Iris pigment epithelial cell (primary cell): ENCODE results near the gene GIMAP8.
A peak's percentile ranks its signal among the peaks of the same experiment; 100 is the strongest.

Source experiments
- DNase-seq: peaks from one replicate; pipeline ENCODE4 v3.0.0-alpha.2; 2011; ENCODE audit warnings: low read depth

GIMAP8 gene

DNA sequence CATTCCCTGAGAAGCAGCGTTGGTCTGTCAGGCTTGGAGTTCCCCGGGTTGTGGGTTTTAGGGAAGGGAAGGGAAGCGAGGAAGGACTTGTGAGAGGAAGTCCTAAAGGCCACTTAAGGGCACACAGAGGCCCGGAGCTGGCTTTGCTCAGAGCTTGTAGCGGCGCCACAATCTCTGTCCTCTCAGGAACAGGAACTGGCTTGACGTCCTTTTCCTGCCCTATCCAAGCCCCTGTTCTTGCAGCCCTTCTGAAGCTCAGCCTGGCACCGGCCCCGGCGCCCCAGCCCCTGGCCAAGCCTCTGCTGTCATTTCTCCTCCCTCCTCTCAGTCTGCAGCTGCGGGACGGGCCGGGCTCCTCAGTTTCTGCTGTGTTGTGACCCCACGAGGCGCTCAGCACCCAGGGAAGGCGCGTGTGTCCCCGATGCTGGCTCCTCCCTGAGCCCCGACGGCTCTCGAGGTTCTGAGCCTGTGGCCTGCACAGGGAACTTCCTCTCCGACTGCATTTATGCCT is at the start of gene GIMAP8:
GIMAP8 (plus strand) TSS at position 140 of the 511 bp plus-strand sequence. CDS start 16,069 bp downstream, outside the sequence.
- no peak for DNase-seq

DNA sequence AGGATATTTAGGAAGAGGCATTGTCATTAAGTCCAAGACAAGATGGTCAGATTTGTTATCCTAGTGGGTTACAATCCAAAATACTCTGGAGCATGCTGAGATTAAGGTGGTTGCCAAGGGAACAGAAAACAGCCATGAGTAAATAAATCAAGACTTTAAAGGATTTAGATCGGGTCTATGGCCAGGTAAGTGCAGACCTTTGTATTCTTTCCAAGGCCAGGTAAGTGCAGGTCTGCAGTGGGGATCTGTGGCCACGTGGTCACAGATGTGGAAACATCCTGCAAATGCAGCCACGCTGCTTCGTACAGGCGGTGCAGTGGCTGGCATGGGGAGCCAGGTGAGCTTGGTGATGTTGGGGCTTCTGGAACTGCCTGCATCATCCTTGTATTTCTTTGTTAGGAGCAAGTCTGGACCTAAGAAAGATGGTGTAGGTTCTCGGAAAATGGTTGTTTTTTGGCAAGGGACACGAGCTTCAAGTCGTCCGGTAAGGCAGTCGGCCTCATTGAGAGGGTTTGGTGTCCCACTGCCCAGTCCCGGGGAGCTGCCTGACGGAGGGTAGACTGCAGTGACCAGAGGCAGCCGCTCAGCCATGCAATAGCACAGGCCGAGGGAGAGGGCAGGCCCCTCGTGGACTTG is 49.5 kb upstream of the GIMAP8 start:
- DNase-seq = no peak

DNA sequence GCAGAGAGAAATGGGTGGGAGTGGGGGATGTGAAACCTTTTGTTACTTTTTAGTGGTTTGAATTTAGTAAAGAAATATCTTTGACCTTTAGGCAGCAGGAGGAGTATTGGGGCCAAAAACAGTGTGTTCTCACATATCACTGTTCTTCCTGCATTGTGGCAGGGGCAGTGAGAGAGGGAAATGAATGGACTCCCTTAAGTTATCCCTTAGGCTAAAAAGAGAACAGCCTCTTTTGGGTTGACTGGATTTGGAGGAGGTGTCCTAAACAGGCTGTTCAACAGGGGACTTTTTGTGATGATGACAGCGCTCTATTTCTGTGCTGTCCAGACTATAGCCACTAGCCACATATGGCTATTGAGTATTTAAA is 49.0 kb upstream of the GIMAP8 start:
- DNase-seq = no peak

DNA sequence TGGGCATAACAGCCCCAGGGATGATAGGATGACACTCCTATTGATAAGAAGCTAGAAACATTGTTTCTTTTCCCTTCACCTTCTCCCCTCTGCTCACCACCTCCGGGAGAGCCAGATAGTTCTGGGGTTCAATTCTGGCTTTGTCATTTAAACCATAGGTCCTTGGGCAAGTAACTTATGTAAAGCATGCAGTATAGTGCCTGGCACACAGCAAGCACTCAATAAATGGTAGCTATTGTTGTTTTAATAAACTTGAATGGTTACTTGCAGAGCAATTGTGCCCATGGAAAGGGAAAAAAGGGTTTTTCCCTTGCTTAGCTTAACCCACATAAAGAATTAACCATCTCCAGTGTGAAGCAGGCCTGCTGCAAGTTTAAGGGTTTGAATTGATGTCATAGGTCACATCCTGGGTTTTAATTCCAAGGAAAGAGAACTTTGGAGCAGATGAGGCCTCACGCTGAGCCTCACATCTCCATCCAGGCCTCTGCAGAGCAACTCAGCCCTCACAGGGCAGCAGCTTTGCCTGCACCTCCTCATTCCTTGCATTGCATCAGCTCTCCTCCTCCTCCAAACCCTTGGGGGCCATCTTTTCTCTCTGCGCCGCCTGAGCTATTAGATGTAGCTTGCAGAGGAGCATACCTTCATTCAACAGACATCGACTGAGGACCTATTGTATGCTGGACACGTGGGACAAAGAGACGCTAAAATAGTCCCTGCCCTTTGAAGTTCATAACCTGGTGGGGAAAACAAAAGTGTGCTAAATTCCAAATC is 48.4 kb upstream of the GIMAP8 start:
- DNase-seq = no peak

DNA sequence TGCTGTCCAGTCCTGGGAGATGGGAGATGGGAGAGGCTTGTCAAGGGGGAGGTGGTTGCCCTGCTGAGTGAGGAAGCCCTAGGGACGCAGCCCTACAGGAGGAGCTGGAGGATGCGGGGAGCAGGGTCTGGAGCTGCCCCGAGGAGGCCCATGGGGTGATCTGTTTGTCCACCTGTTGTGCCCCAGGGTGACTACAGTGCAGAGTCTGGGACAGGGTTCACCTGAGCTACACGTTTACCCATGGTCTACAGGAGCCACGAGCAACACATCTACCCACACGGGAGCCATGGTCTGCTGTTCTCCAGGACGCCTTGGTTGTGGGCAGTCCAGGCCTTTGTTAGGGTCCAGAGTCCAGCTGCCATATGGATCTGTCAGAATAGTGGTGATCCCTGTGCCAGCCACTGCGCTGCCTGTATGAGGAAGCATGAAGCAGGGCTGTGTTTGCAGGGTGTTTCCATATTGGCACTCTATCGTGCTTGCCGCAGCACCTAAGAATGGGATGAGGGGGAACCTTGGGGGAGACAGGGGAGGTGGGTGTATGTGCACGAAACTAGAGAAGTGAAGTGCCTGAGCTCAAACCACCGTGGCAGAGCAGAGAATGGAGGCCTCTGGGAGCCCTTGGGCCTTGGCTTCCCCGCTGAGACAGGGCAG is 47.6 kb upstream of the GIMAP8 start:
- DNase-seq = no peak

DNA sequence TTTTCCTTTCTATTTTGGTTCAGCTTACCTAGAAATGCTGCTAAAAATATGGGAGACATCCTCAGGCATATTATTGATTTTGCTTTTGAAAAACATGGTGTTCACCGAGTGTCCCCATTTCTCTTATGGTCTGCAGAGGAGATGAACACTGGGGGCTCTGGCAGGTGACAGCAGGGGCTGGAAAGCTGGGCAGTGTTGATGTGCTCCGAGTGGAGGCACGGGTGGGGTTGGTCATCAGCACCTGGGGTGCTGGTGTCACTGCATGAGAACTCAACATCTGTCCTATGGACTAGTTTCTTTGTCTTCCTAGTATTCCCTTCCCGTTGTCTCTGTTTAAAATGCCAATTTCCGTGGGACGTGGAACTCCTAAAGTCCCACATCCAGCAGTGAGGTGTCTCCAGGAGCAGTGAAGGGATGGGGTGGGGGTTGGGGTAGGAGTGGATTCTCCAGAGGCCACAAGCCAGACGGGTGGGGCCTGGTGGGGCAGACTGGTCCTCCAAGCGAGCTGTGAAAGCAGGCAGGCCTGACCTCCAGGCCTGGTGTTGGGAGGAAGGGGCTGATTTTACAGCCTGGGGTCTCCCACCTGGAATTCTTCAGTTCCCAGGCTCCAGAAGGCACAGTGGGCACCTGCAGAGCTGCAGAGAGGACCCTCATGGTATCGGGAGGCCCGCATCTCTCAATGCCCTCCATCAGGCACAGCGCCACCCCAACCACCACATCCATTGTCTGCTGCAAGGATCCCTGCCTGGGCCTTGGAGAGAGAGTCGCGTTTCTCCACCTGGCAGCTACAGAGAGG is 46.9 kb upstream of the GIMAP8 start:
- no peak for DNase-seq

DNA sequence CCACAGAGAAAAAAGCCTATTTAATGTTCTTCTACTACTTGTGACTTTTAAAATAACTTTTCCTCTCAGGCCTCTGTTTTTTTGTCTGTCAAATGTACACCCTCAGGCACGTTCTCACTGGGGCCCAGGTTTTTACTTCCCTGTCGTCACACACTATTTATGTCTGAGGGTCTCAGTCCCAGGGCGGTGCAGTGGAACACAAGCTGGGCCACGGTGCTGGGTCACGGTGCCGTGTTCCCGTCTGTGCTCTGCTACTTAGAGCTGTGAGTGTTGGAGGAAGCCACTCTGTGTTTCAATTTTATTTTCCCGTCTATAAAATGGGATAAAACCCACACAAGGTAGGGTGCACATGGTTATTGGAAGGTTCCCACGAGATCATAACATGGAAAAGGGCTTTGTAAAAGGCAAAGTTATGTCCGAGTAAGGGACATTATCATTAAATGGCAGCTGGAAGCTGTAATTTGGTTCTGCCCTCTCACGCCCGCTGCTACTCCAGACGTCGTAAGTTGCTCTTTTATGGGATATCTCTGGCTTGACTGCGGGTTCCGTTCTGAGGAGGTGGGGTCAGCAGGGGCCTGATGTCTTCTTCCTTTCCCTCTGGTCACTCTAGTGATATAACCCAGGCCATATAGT is 46.1 kb upstream of the GIMAP8 start:
- DNase-seq = no peak

DNA sequence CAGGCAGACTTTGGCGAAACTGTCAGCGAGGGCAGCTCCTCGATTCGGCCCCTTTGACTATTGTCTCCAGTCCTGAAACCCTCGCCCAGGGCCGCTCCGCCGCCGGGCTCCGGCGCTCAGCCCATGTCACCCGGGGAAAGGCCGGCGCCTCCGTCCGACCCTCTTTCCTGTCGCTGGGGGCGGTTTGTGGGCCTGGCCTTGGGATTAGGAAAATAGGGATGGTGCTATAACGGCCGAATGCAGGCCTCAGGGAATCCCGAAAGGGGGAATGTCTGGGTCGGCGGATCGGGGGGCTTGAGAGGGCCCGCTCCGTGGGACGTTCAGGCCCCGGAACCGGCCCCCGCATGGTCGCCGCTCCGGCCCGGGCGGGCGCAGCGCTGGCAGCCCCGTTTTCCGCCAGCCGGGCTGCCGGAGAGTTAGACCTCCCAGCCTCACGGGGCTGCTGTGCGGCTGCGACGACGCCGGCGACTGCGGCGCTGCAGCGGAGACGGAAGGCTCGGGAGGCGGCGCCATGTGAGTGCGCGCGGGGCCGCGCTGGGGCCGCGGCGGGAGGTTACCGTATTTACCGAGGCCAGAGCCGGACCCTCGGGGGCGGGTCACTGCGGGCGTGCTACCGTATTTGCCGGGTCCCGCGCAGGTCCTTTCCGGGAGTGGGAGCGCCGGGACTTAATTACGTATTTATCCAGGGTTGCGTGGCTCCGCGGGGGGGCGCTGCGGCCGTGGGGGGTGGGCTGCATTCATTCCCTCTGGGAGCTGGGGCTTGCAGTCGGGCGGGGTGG is 45.4 kb upstream of the GIMAP8 start:
- peak; percentile 90 for DNase-seq

DNA sequence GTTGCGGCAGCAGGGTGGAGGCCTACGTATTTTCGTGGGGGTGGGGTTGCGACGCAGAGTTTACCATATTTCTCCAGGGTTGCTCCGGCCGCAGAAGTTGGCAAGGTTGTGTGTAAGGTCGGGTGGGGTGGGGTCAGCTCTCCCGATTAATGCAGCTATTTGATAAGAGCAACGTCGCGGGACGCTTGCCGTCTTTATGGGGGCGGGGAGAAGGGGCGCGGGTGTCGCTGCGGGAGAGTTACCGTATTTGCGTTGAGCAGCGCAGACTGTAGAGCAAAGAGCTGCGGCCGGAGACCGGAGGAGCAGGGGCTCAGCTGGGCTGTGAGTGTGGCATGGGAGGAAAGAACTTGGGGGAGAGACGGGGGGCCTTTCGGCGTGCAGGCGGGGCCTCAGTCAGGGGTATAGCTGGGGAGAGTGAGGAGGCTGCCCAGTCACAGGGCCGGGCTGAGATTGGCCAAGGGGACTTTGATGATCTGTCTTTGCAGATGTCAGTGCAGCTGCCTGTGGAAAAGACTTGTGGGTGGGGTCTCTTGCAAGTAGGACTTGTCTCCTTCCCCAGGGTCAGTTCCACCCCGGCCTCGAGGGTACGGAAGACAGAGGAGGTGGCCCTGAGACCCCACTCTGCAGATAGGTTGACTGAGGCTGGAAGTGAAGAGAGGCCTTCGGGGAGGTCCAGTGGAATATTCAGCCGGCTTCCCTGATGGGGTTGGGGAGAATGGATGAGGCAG is 44.7 kb upstream of the GIMAP8 start:
- DNase-seq = peak; percentile 43

DNA sequence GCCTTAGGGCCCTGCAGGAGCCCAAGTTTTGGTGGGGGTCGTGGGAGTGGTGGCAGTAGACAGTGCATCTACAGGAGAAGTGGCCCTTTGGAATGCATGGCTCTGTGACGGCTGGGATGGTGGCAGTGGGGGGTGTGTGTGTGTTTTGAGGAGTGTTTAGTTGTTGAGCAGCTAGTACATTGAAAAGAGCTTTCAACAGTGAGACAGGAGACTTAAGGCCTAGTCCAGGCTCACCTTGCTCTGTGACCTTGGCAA is 44.2 kb upstream of the GIMAP8 start:
- no peak for DNase-seq

DNA sequence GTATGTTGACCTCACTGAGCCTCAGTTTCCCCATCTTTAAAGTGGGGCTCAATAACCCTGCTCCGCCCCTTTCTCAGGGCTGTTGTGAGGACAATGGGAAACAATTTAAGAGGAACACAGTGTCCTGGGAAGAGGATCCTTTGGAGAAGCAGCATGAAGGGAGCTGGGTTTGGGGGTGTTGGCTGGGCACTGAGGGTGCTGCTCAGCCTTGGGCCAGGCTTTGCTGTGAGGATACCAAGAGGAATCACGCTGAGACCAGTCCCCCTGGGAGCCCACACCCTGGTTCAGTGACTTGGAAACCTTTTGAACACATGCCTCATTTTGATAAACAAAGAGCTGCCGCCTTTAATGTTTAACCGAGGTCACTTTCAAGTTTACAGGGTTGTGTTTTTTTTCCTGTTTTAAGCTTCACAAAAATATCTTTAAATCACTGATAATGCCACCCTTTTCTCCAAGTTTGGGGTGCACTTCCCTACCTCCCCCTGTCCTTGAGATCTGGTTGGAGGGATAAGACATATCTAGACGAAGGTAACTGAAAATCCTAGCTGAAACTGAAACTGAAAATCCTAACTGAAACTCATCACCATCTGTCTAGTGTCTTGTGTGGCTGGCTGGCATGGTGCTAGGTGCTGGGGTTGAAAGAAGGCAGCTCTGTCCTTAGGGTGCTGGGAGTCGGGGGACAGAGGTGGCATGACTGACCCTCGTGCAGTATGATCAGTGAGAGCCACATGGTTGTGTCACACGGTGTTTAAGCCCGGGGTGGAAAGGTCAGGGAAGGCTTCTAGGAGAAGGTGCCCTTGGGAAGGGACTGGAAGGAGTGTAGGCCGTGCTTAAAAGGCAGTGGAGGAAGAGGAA is 43.6 kb upstream of the GIMAP8 start:
- DNase-seq = peak; percentile 34

DNA sequence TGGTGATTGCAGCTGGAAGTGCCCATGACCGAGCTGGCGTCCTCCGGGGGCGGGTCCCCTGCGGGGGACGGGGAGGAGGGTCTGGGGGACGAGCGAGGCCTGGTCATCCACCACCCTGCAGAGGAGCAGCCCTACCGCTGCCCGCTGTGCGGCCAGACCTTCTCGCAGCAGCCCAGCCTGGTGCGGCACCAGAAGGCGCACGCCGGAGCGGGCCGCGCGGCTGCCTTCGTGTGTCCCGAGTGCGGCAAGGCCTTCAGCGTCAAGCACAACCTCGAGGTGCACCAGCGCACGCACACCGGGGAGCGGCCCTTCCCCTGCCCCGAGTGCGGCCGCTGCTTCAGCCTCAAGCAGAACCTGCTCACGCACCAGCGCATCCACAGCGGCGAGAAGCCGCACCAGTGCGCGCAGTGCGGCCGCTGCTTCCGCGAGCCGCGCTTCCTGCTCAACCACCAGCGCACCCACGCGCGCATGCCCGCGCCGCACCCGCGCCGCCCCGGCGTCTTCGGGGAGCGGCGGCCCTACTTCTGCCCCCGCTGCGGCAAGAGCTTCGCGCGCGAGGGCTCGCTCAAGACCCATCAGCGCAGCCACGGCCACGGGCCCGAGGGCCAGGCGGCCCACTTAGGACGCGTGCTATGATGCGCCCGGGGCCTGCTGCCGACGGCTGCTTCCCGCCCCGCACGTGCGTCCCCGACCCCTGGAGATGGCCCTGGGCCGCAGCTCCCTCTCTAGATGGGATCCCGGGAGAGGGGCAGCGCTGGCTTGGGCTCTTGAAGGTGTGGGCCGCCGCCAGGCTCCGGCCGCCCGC is 42.6 kb upstream of the GIMAP8 start:
- no peak for DNase-seq

DNA sequence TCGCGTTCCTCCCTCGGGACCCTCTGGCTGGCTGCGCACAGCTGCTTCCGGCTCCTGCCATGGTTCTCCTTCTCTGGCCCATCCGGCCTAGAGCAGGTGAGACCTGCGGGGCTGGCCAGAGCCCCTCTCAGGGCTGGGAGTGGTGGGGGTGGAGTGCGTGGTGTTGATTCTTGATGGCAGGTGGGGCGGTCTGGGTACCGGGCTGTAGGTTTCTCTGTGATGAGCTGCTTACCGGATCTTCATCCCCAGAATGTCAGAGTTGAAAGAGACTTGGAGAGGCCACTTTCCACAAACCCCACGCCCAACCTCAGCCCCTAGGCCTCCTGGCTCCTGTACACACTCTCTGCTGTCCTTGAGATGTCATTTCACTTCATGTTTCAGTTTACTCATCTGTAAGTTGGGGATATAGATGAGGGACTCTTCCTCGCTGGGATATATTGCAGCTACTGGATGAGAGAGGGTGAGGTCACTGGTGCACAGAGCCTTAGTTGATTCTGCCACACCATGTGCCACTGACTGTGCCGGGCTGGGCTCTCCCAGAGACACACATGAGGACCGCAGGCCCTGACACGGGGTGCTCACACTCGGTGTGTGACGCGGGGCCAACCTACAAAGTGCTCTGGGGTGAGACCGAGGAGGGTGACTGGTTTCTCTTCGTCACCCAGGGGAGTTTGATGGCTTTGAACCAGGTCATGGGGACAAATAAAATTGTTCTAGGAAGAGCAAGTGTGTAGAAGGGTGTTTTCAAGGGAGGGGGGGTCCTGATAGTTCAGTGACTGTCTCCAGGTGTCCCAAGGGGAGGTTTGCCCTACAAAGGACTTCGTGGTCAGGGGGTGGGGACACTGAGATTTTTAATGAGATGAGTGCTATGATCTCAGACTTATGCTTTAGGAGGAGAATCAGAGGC is 41.8 kb upstream of the GIMAP8 start:
- DNase-seq = no peak

DNA sequence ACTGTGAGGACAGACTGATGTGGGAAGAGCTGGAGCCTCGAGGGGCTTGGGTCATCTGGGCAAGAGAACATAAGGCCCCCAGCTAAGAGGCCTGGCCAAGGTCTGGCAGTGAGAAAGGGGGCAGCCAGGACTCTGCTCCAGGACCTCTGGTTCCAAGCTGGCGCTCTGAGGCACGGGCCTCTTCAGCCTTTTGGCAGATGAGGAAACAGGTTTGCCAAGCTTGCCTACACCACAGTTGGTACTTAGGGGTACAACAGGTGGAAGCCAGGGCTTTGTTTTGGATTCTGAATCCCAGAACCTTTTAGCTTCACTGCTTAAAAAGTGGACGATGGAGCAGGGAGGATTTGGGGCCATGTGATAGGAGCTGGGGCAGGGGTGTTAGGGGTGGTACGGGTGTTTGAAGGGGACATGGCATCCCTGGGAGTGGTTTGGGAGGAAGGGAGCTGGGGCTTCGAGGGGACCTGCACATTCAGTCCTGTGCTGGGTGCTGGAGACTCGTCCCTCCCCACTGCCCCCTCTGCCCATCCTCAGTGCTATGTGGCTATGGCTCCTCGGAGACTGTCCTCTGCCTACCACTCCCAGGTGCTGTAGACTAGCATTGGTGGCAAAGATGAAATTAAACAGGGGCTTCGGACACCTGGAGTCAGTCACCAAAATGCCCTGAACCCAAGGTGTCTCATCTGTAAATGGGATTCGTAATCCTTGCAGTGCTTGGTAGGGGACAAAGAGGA is 41.0 kb upstream of the GIMAP8 start:
- DNase-seq = no peak

DNA sequence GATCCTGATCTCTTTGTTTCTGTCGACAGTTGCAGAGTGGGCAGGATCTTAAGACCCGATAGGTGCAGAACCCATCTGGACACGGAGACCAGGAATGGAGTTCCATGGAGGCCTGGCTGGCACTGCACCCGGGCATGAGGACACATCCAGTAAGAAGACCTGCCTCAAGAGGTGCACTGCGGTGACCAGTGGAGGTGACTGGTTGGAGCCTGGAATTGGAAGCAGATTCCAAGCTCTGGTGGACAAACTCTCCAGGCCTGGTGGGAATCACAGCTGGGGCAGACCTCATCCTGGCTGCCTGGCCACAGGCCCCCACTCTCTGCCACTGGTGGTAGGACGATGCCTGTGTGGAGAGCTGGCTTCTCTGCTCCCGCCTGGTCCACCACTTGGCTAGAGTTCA is 40.3 kb upstream of the GIMAP8 start:
- no peak for DNase-seq

DNA sequence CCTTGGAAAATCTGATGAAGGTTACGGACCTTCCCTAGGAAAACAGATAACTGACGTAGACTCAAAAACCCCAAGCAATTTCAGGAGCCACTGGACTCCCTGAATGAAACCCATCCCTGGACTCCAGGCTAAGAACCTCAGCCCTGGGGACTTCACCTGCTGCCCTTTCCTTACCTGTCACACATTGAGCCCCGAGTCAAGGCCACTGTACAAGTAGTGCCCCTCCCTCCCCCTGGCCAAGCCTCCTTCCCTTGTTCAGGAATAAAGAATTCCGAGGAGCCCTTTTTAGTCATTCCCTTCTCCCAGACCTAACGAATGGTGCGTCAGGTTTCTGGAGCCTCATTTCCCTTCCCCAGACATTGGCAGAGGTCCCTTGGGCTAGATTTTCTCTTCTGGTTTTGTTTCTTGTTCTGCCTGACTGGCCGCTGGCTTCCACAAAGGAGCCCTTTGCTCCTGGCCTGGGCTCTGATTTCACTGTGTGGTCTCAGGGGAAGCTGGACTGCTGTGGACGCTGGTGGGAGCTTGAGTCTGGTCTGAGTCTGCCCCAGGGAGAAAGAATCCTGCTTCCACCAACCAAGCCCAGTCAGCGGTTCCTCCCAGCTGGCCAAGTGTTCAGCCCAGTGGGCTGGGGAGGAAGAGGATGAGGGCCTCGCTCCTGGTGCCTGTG is 39.6 kb upstream of the GIMAP8 start:
- no peak for DNase-seq
